ENCODE measurements around the gene IDH3A. TPM values are rescaled to one million over a fixed set of nuclear protein-coding genes. Genes with fewer than 3 reads are reported as not detected.
A peak's percentile ranks its signal among the peaks of the same experiment; 100 is the strongest.

Gene IDH3A
- polyA plus RNA-seq, 6 donors from 2014 or later, result 69.1 to 116 (median 76.7) TPM

GRCh38 chr15:78205856-78206255 lies 56.7 kb downstream of the IDH3A start:
- Mint-ChIP-seq H3K27me3 (peaks cover 0 to 17% (median 10%) of the 10 kb centered on the region in 3 donors), H3K9me3 (no peaks in the 10 kb centered on the region), H3K27ac (peak overlapping the region in 1 of 6 donors; percentile 44), H3K4me1 (no peaks in the 10 kb centered on the region), H3K4me3 (no peak overlapping the region), H3K36me3 (no peaks in the 10 kb centered on the region)
- DNase-seq (no peak), ATAC-seq (ENCODE audit: low read depth in 2 of 2) (no peak)

DNA sequence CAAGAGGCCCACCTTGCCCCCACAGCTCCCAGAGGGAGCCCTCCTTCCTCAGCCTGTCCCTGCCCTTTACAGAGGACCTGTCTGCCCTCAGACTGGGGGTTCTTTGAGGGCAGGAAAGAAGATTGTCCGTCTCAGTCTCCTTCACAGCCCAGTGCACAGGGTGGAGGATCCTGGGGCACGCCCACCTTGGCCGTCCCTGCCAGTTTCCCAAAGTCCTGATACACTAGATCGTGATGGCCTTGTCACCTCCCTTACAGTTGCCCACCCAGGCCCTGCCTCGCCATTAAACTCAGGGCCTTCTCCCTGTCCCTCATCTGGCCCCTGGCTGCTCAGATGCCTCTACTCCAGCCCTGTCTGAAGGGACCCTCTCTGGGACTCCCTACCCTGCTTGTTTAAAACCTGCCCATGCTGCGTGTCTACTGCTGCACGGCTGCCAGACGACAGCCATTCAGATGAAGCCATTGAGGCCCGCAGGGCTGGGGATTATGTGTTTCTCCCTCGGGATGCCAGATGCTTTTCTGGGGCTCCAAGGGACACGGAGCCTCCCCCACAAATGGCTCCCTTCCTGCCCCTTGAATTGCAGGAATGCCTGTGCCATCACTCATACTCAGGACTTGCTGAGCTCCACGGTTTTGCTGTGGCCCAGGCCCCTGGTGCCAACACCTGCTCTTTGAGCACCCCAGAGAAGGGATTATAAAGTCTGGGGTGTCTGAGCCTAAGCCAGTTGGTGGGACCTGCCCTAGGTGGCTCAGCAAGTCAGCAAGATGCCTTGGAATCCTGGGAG lies 57.4 kb downstream of the IDH3A start:
- Mint-ChIP-seq H3K36me3 (no peaks in the 10 kb centered on the region), H3K9me3 (no peaks in the 10 kb centered on the region), H3K27me3 (peaks cover 5 to 19% (median 8%) of the 10 kb centered on the region in 3 donors), H3K4me3 (no peak overlapping the region), H3K27ac (peak overlapping the region in 2 of 6 donors; percentile 24 to 44), H3K4me1 (no peaks in the 10 kb centered on the region)
- DNase-seq (no peak), ATAC-seq (ENCODE audit: low read depth in 2 of 2) (no peak)

DNA sequence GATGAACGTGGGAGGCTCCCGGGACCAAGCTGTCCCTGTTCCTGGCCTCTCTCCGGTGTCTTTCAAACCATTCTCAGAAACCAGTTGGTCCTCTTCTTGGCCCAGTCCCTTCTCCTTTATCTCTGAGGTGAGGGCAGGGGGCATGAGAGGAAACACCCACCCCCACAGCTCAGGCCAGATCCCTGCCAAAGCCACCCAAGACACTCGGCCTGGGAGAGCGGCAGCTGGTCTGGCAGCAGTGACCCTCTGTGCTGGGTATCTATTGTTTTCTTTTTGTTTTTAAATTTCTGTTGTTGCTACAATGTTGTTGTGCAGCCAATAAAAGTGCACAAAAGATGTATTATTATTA lies 57.9 kb downstream of the IDH3A start:
- Mint-ChIP-seq H3K27me3 (peaks cover 5 to 25% (median 14%) of the 10 kb centered on the region in 3 donors), H3K36me3 (no peaks in the 10 kb centered on the region), H3K27ac (no peak overlapping the region), H3K4me3 (no peak overlapping the region), H3K9me3 (no peaks in the 10 kb centered on the region), H3K4me1 (no peaks in the 10 kb centered on the region)
- ATAC-seq (ENCODE audit: low read depth in 2 of 2), result no peak
- no peak for DNase-seq

DNA sequence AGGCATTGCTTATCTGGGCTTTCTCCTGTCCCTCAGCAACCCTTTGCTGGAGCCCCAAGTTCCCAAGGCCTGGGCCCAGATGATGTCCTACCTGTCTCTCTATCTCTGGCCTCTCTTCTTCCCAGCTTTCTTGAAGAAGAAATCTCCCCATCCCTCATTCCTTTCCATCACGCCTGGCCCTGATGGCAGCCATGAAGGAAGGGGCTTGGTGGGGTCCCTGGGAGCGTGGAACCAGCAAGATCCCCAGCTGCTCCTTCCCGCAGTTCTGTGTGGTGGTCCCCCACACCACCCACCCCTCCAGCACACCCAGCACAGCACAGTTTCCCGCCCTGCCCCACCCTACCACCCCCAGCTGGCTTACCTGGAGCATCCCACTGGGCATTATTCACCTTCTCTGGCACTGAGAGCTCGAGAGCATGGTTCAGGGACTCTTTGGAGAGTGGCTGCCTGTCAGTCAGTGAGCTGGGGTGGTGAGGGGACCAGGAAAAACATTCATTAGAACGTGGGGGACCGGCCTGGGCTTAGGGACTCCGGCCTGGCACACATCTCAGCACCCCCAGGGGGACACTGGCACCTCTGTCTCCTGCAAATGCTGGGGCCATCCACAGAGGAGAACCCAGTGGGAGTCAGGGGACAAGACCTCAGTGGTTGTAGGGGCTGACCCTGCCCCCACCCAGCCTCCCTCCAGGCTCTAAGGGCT lies 58.6 kb downstream of the IDH3A start:
- H3K36me3 Mint-ChIP-seq, result no peaks in the 10 kb centered on the region
- no peak for ATAC-seq (ENCODE audit: low read depth in 2 of 2)
- H3K4me1 Mint-ChIP-seq, result no peaks in the 10 kb centered on the region
- H3K27me3 Mint-ChIP-seq, result peaks cover 5 to 25% (median 21%) of the 10 kb centered on the region in 3 donors
- no peak overlapping the region for H3K27ac Mint-ChIP-seq
- DNase-seq, result no peak
- H3K9me3 Mint-ChIP-seq, result no peaks in the 10 kb centered on the region
- no peak overlapping the region for H3K4me3 Mint-ChIP-seq

- DNase-seq (no peak), ATAC-seq (ENCODE audit: low read depth in 2 of 2) (no peak)
- Mint-ChIP-seq H3K36me3 (no peaks in the 10 kb centered on the region), H3K4me3 (no peak overlapping the region), H3K27ac (no peak overlapping the region), H3K27me3 (peaks cover 8 to 27% (median 23%) of the 10 kb centered on the region in 3 donors), H3K9me3 (no peaks in the 10 kb centered on the region), H3K4me1 (no peaks in the 10 kb centered on the region)
Measured at GRCh38 chr15:78208341-78208844, 59.2 kb downstream of the IDH3A start.

- Mint-ChIP-seq H3K27ac (no peak overlapping the region), H3K9me3 (no peaks in the 10 kb centered on the region)
- no peak for DNase-seq
Measured at GRCh38 chr15:78208887-78209645, 59.9 kb downstream of the IDH3A start.

GRCh38 chr15:78209646-78210348 lies 60.6 kb downstream of the IDH3A start:
- H3K4me3 Mint-ChIP-seq, result no peak overlapping the region
- H3K27me3 Mint-ChIP-seq, result peaks cover 8 to 32% (median 24%) of the 10 kb centered on the region in 3 donors
- ATAC-seq (ENCODE audit: low read depth in 2 of 2), result no peak
- H3K36me3 Mint-ChIP-seq, result no peaks in the 10 kb centered on the region
- no peaks in the 10 kb centered on the region for H3K4me1 Mint-ChIP-seq
- H3K27ac Mint-ChIP-seq, result no peak overlapping the region
- no peaks in the 10 kb centered on the region for H3K9me3 Mint-ChIP-seq
- no peak for DNase-seq

More at GRCh38 chr15:78208887-78209645, 59.9 kb downstream of the IDH3A start:
- no peak overlapping the region for H3K4me3 Mint-ChIP-seq
- H3K36me3 Mint-ChIP-seq, result no peaks in the 10 kb centered on the region
- no peak for ATAC-seq (ENCODE audit: low read depth in 2 of 2)
- peaks cover 8 to 29% (median 22%) of the 10 kb centered on the region in 3 donors for H3K27me3 Mint-ChIP-seq
- H3K4me1 Mint-ChIP-seq, result no peaks in the 10 kb centered on the region

- Mint-ChIP-seq H3K27me3 (peaks cover 8 to 38% (median 29%) of the 10 kb centered on the region in 3 donors), H3K4me3 (no peak overlapping the region), H3K27ac (no peak overlapping the region), H3K36me3 (no peaks in the 10 kb centered on the region), H3K9me3 (no peaks in the 10 kb centered on the region), H3K4me1 (no peaks in the 10 kb centered on the region)
- no peak for ATAC-seq (ENCODE audit: low read depth in 2 of 2)
- DNase-seq, result no peak
Measured at GRCh38 chr15:78210349-78210717, 61.2 kb downstream of the IDH3A start.

DNA sequence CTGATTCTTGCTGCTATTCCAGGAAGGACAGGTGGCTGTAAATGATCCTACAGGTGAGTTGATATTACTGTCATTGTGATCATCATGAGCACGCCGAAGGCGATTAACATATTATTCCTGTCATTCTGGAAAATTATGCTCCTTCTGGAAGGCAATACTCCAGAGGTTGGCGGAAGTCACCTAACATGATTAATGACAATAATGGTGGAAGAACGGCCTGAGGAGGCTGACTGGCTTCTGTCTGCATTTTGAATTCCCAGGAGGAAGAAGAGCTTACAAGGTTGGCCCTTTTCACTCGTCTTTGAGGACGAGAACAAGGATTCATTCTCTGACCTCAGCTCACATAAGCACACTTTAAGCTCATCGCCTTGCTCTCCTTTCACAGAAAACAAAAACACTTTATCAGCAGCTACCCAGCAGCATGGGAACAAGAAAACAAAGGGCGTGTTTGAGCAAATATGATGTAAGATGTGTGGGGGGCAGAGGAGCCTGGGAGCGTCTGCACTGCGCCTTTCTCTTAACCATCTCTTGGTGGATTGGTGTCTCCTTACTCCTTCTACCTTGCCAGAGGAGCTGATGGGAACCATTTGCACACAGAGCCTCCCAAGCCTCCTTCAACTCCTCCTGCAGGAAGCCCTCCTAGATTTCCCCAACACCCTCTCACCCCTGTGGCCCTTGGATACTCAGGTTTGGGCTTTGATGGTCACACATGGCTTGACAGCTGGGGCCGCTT lies 62.2 kb downstream of the IDH3A start:
- DNase-seq, result no peak
- ATAC-seq (ENCODE audit: low read depth in 2 of 2), result no peak
- Mint-ChIP-seq H3K27ac (peak overlapping the region in 1 of 6 donors; percentile 42), H3K4me3 (no peak overlapping the region), H3K4me1 (no peaks in the 10 kb centered on the region), H3K27me3 (peaks cover 8 to 40% (median 38%) of the 10 kb centered on the region in 3 donors), H3K9me3 (no peaks in the 10 kb centered on the region), H3K36me3 (no peaks in the 10 kb centered on the region)

GRCh38 chr15:78212008-78212407 lies 62.8 kb downstream of the IDH3A start:
- no peak for ATAC-seq (ENCODE audit: low read depth in 2 of 2)
- Mint-ChIP-seq H3K9me3 (no peaks in the 10 kb centered on the region), H3K27me3 (peaks cover 8 to 45% (median 40%) of the 10 kb centered on the region in 3 donors), H3K4me1 (no peaks in the 10 kb centered on the region), H3K36me3 (no peaks in the 10 kb centered on the region), H3K4me3 (no peak overlapping the region), H3K27ac (no peak overlapping the region)
- no peak for DNase-seq

- Mint-ChIP-seq H3K4me1 (no peaks in the 10 kb centered on the region), H3K27ac (no peak overlapping the region)
Measured at GRCh38 chr15:78212546-78213424, 63.6 kb downstream of the IDH3A start.

DNA sequence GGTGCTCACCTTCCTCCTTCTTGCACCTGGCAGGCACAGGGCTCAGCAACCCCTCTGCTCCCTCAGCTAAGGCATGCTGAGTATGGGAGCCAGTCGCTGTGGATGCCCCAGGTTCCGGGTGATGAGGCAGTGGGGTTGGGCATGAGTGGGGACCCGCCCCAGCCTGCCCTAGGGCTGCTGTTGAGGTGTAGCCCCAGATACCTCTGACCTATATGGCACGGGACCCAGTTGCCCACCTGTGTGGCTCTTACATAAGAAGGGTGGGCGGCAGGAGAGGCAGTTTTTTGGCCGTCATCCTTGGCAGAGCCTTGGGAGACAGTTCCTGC lies 64.2 kb downstream of the IDH3A start:
- no peak overlapping the region for H3K27ac Mint-ChIP-seq
- DNase-seq (no peak), ATAC-seq (ENCODE audit: low read depth in 2 of 2) (no peak)
- peaks cover 8 to 50% (median 43%) of the 10 kb centered on the region in 3 donors for H3K27me3 Mint-ChIP-seq
- H3K36me3 Mint-ChIP-seq, result no peaks in the 10 kb centered on the region
- no peaks in the 10 kb centered on the region for H3K4me1 Mint-ChIP-seq
- H3K4me3 Mint-ChIP-seq, result no peak overlapping the region
- H3K9me3 Mint-ChIP-seq, result no peaks in the 10 kb centered on the region

More at GRCh38 chr15:78212546-78213424, 63.6 kb downstream of the IDH3A start:
- no peaks in the 10 kb centered on the region for H3K36me3 Mint-ChIP-seq
- H3K4me3 Mint-ChIP-seq, result no peak overlapping the region
- H3K9me3 Mint-ChIP-seq, result no peaks in the 10 kb centered on the region
- ATAC-seq (ENCODE audit: low read depth in 2 of 2), result no peak
- DNase-seq, result no peak
- peaks cover 8 to 46% (median 40%) of the 10 kb centered on the region in 3 donors for H3K27me3 Mint-ChIP-seq
